SK-N-MC (cell line): ENCODE data around the gene SLC35B2.

ENCODE experiments used
- EZH2 ChIP-seq: fragments of 200-600 bp; sonication (generic); IDR thresholded peaks from one replicate; pipeline ENCODE4 v1.6.1; 2017; ENCODE audit warnings: antibody characterized with exemption
- POLR2AphosphoS5 ChIP-seq: IDR thresholded peaks from 2 replicates; pipeline ENCODE4 v1.6.1; 2012; ENCODE audit warnings: mild to moderate bottlenecking, low read depth, low read length, borderline replicate concordance

GRCh38 chr6:44235891-44236516, 21.3 kb downstream of the SLC35B2 start:
- TF ChIP-seq POLR2AphosphoS5 (no peak), EZH2 (no peak)
